ENCODE measurements around the gene CAPZB.
A peak's percentile ranks its signal among the peaks of the same experiment; 100 is the strongest.

The CAPZB gene

DNA sequence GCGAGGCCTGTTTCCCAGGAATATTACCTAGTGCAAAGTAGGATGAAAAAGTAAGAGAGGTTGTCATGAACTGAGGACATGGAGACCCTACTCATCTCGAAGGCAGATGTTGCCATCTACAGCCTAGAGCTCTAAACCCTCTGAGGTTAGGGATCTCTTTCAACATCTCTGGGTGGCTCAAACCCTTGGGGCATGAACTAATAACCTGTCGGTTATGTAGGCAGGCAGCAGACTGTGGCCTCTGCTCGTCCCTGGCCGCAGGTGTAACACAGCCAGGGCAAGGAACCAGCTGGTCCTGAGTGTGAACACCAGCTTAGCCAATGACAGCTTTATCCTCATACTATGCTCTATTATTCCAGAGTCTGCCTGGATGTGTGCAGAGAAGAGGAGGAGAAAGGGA lies 13.2 kb downstream of the CAPZB start:
- DNase-seq: no peak
- H3K27ac ChIP-seq (ENCODE audit: insufficient read depth, low read length, poor library complexity, severe bottlenecking): peak overlapping the region; percentile 36
- H3K36me3 ChIP-seq (ENCODE audit: control insufficient read depth, insufficient read depth, low read length): peaks cover 14% of the 10 kb centered on the region
- no peak overlapping the region for H3K4me3 ChIP-seq (ENCODE audit: insufficient read depth, low read depth, low read length, poor library complexity, severe bottlenecking)
- peaks cover 69% of the 10 kb centered on the region for H3K4me1 ChIP-seq (ENCODE audit: control insufficient read depth, insufficient read depth, low read length, poor library complexity, severe bottlenecking)
- no peaks in the 10 kb centered on the region for H3K27me3 ChIP-seq (replicated peaks; ENCODE audit: control insufficient read depth, insufficient read depth, low read length, poor library complexity, severe bottlenecking)
- no peaks in the 10 kb centered on the region for H3K9me3 ChIP-seq (ENCODE audit: control insufficient read depth, low read length)

DNA sequence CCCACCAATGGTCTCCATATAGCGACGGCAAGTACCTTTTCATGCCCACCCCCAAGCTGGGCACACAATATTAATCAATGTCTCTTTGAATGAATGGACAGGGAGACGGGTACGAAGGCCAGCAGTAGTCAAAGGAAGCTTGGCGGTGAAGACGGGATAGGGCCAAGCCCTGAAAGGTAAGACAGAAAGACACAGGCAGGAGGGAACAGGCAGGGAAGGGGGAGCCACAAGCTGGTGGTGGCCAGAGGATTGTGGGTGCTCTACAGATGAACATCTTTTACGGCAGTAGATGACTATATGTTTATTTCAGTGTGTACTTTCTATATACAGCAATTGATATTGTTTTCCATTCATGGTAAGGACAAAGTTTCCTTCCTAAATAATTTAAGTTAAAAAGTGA lies 16.3 kb downstream of the CAPZB start:
- DNase-seq: no peak
- Histone ChIP-seq H3K4me1 (ENCODE audit: control insufficient read depth, insufficient read depth, low read length, poor library complexity, severe bottlenecking) (peaks cover 77% of the 10 kb centered on the region), H3K9me3 (ENCODE audit: control insufficient read depth, low read length) (no peaks in the 10 kb centered on the region), H3K36me3 (ENCODE audit: control insufficient read depth, insufficient read depth, low read length) (peaks cover 14% of the 10 kb centered on the region), H3K27me3 (replicated peaks; ENCODE audit: control insufficient read depth, insufficient read depth, low read length, poor library complexity, severe bottlenecking) (no peaks in the 10 kb centered on the region), H3K4me3 (ENCODE audit: insufficient read depth, low read depth, low read length, poor library complexity, severe bottlenecking) (peak overlapping the region; percentile 10), H3K27ac (ENCODE audit: insufficient read depth, low read length, poor library complexity, severe bottlenecking) (peak overlapping the region; percentile 72)

DNA sequence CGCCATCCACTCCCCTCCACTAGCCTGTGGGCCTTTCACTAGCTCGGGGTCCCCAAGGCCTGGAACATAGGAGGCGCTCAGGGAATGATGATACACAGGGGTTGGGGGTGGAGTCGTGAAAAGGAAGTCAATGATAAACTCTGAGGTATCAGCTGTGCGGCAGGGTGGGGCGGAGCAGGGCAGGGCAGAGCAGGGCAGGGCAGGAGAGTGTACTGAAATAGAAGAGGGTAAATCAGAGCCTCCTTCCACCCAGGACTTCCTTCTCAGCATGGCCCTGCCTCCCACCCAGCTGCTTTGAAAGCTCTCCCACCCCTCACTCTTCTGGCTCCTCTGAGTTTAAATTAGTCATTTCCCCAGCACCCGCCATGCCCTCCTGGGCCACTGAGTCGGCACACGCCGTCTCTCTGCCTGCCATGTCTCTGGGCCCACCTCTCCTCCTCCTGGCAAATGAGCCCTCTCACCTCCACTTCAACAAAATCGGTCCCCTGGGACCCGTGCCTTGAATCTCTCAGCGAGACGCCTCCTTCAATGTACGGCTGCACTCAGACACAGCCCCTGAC lies 16.9 kb downstream of the CAPZB start:
- Histone ChIP-seq H3K27ac (ENCODE audit: insufficient read depth, low read length, poor library complexity, severe bottlenecking) (peak overlapping the region; percentile 72), H3K4me1 (ENCODE audit: control insufficient read depth, insufficient read depth, low read length, poor library complexity, severe bottlenecking) (peaks cover 82% of the 10 kb centered on the region), H3K27me3 (replicated peaks; ENCODE audit: control insufficient read depth, insufficient read depth, low read length, poor library complexity, severe bottlenecking) (no peaks in the 10 kb centered on the region), H3K9me3 (ENCODE audit: control insufficient read depth, low read length) (no peaks in the 10 kb centered on the region), H3K4me3 (ENCODE audit: insufficient read depth, low read depth, low read length, poor library complexity, severe bottlenecking) (no peak overlapping the region), H3K36me3 (ENCODE audit: control insufficient read depth, insufficient read depth, low read length) (peaks cover 14% of the 10 kb centered on the region)
- DNase-seq: peak; percentile 42 to 57 (median 43)

DNA sequence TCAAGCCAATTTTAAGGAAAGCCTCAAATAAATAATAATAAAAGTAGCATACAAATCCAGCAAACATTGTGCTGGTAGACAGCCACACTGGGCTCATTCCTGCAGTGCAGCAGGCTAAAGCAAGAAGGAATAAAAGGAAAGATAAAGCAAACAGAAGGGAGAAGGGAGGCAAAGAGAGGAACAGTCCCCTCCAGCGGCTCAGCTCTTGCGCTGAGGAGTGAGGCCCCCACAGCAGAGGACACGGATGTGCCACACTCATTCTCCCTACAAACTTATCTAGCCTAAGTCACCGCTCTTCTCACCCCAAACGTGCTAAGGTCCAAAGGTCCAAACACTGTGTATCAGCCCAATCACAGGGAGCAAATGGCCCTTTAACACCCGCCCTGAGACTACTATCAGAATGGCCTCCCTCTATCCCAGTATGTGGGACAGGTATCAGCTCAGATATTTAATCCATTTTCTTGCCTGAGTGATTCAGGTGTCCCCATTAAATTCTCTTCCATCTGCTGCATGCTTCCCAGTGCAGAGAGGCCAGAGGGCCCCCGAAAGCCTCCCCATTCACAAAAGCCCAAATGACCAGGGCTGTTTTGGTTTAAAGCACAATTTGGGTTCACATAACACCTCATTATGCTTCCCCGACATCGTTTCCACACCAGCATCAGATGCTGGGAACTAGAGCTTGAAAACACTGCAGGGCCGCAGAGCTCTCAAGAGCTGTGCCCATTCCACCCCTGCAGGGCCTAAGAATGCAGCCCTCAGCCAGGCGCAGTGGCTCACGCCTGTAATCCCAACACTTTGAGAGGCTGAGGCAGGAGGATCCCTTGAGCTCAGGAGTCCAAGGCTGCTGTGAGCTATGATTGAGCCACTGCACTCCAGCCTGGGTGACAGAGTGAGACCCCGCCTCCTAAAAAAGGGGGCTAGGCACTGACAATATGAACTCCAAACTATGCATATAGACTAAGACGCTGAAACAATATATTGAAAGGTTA lies 17.8 kb downstream of the CAPZB start:
- H3K27ac ChIP-seq (ENCODE audit: insufficient read depth, low read length, poor library complexity, severe bottlenecking): peak overlapping the region; percentile 13
- H3K27me3 ChIP-seq (replicated peaks; ENCODE audit: control insufficient read depth, insufficient read depth, low read length, poor library complexity, severe bottlenecking): no peaks in the 10 kb centered on the region
- DNase-seq: no peak
- peaks cover 91% of the 10 kb centered on the region for H3K4me1 ChIP-seq (ENCODE audit: control insufficient read depth, insufficient read depth, low read length, poor library complexity, severe bottlenecking)
- H3K9me3 ChIP-seq (ENCODE audit: control insufficient read depth, low read length): no peaks in the 10 kb centered on the region
- peaks cover 14% of the 10 kb centered on the region for H3K36me3 ChIP-seq (ENCODE audit: control insufficient read depth, insufficient read depth, low read length)
- no peak overlapping the region for H3K4me3 ChIP-seq (ENCODE audit: insufficient read depth, low read depth, low read length, poor library complexity, severe bottlenecking)

DNA sequence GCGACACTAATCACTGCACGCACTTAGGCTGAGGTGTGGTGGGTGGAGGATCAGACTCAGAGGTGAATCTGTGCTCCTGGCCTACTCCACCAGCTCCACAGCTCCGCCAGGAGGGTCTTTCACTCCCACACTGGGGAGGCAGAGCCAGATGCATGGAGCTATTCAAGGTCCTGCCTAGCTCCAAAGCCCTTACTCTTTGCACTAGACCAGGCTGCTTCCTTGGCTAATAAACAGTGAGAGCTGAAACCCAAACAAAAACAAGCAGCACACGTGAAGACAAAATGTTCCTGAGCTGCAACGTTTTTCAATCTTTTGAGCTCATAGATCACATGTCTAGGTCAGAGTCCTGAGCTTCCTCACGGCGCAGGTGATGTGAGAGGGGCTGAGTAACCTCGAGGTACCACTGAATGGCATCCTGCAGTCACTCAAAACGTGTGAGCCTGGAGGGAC lies 19.2 kb downstream of the CAPZB start:
- Histone ChIP-seq H3K36me3 (ENCODE audit: control insufficient read depth, insufficient read depth, low read length) (peaks cover 3% of the 10 kb centered on the region), H3K27me3 (replicated peaks; ENCODE audit: control insufficient read depth, insufficient read depth, low read length, poor library complexity, severe bottlenecking) (no peaks in the 10 kb centered on the region), H3K4me1 (ENCODE audit: control insufficient read depth, insufficient read depth, low read length, poor library complexity, severe bottlenecking) (peaks cover 94% of the 10 kb centered on the region), H3K27ac (ENCODE audit: insufficient read depth, low read length, poor library complexity, severe bottlenecking) (peak overlapping the region; percentile 31), H3K4me3 (ENCODE audit: insufficient read depth, low read depth, low read length, poor library complexity, severe bottlenecking) (no peak overlapping the region), H3K9me3 (ENCODE audit: control insufficient read depth, low read length) (no peaks in the 10 kb centered on the region)
- DNase-seq: no peak

- Histone ChIP-seq H3K27ac (ENCODE audit: insufficient read depth, low read length, poor library complexity, severe bottlenecking) (peak overlapping the region; percentile 31), H3K27me3 (replicated peaks; ENCODE audit: control insufficient read depth, insufficient read depth, low read length, poor library complexity, severe bottlenecking) (no peaks in the 10 kb centered on the region), H3K4me1 (ENCODE audit: control insufficient read depth, insufficient read depth, low read length, poor library complexity, severe bottlenecking) (peaks cover 94% of the 10 kb centered on the region), H3K4me3 (ENCODE audit: insufficient read depth, low read depth, low read length, poor library complexity, severe bottlenecking) (no peak overlapping the region), H3K36me3 (ENCODE audit: control insufficient read depth, insufficient read depth, low read length) (no peaks in the 10 kb centered on the region), H3K9me3 (ENCODE audit: control insufficient read depth, low read length) (no peaks in the 10 kb centered on the region)
- no peak for DNase-seq
Observed at GRCh38 chr1:19465650-19466049, 19.7 kb downstream of the CAPZB start.

DNA sequence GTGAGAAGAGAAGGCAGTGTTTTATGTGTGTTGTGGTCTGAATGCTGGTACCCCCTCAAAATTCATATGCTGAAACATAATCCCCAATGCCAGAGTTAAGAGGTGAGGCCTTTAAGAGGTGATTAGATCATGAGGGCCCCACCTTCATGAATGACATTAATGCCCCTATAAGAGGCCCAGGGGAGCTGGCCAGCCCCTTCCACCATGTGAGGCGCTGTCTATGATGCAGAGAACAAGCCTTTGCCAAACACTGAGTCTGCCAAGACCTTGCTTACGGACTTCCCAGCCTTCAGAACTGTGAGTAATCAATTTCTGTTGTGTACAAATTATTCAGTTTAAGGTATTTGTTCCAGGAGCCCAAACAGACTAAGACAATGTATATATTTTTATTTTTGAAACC lies 20.2 kb downstream of the CAPZB start:
- Histone ChIP-seq H3K4me3 (ENCODE audit: insufficient read depth, low read depth, low read length, poor library complexity, severe bottlenecking) (no peak overlapping the region), H3K36me3 (ENCODE audit: control insufficient read depth, insufficient read depth, low read length) (no peaks in the 10 kb centered on the region), H3K4me1 (ENCODE audit: control insufficient read depth, insufficient read depth, low read length, poor library complexity, severe bottlenecking) (peaks cover 93% of the 10 kb centered on the region), H3K27ac (ENCODE audit: insufficient read depth, low read length, poor library complexity, severe bottlenecking) (peak overlapping the region; percentile 31), H3K9me3 (ENCODE audit: control insufficient read depth, low read length) (no peaks in the 10 kb centered on the region), H3K27me3 (replicated peaks; ENCODE audit: control insufficient read depth, insufficient read depth, low read length, poor library complexity, severe bottlenecking) (no peaks in the 10 kb centered on the region)
- no peak for DNase-seq

GRCh38 chr1:19464696-19465095 lies 20.6 kb downstream of the CAPZB start:
- Histone ChIP-seq H3K36me3 (ENCODE audit: control insufficient read depth, insufficient read depth, low read length) (no peaks in the 10 kb centered on the region), H3K4me3 (ENCODE audit: insufficient read depth, low read depth, low read length, poor library complexity, severe bottlenecking) (no peak overlapping the region), H3K27me3 (replicated peaks; ENCODE audit: control insufficient read depth, insufficient read depth, low read length, poor library complexity, severe bottlenecking) (no peaks in the 10 kb centered on the region), H3K4me1 (ENCODE audit: control insufficient read depth, insufficient read depth, low read length, poor library complexity, severe bottlenecking) (peaks cover 95% of the 10 kb centered on the region), H3K9me3 (ENCODE audit: control insufficient read depth, low read length) (no peaks in the 10 kb centered on the region), H3K27ac (ENCODE audit: insufficient read depth, low read length, poor library complexity, severe bottlenecking) (peak overlapping the region; percentile 31)
- DNase-seq: no peak

DNA sequence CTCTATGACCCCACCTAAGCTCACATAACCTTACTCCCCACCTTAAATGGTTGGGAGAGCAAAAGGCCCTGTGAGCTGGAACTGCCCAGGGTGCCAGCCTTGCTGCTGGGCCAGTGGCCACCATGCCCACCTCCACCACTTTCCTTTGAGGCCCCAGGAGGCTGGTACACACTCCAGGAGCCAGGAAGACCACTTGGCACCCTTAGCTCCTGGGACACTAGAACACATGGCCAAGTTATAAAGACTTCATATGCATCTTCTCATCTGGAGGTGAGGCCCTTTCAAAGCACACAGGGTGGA lies 21.9 kb downstream of the CAPZB start:
- Histone ChIP-seq H3K36me3 (ENCODE audit: control insufficient read depth, insufficient read depth, low read length) (no peaks in the 10 kb centered on the region), H3K4me3 (ENCODE audit: insufficient read depth, low read depth, low read length, poor library complexity, severe bottlenecking) (peak overlapping the region; percentile 29), H3K4me1 (ENCODE audit: control insufficient read depth, insufficient read depth, low read length, poor library complexity, severe bottlenecking) (peaks cover 95% of the 10 kb centered on the region), H3K27me3 (replicated peaks; ENCODE audit: control insufficient read depth, insufficient read depth, low read length, poor library complexity, severe bottlenecking) (no peaks in the 10 kb centered on the region), H3K9me3 (ENCODE audit: control insufficient read depth, low read length) (no peaks in the 10 kb centered on the region), H3K27ac (ENCODE audit: insufficient read depth, low read length, poor library complexity, severe bottlenecking) (peak overlapping the region; percentile 68)
- no peak for DNase-seq

GRCh38 chr1:19462781-19463503 lies 22.4 kb downstream of the CAPZB start:
- Histone ChIP-seq H3K4me3 (ENCODE audit: insufficient read depth, low read depth, low read length, poor library complexity, severe bottlenecking) (peak overlapping the region; percentile 29), H3K27ac (ENCODE audit: insufficient read depth, low read length, poor library complexity, severe bottlenecking) (peak overlapping the region; percentile 68), H3K4me1 (ENCODE audit: control insufficient read depth, insufficient read depth, low read length, poor library complexity, severe bottlenecking) (peaks cover 93% of the 10 kb centered on the region), H3K9me3 (ENCODE audit: control insufficient read depth, low read length) (no peaks in the 10 kb centered on the region), H3K36me3 (ENCODE audit: control insufficient read depth, insufficient read depth, low read length) (no peaks in the 10 kb centered on the region), H3K27me3 (replicated peaks; ENCODE audit: control insufficient read depth, insufficient read depth, low read length, poor library complexity, severe bottlenecking) (no peaks in the 10 kb centered on the region)
- DNase-seq: peak; percentile 47 to 63 (median 58)

Data from effector memory CD4-positive, alpha-beta T cell (primary cell).